OCI-LY1 (cell line): ENCODE measurements around the gene PDCL2.

Experiments
- CTCF ChIP-seq: fragments of 200-600 bp; sonication (generic), shearing (Covaris generic); IDR thresholded peaks from 2 replicates; pipeline ENCODE4 v1.5.1; 2017; ENCODE audit warnings: mild to moderate bottlenecking, antibody characterized with exemption, low read length, moderate library complexity, mixed read lengths
- EZH2 ChIP-seq: fragments of 200-600 bp; sonication (generic), shearing (Covaris generic); IDR thresholded peaks from 2 replicates; pipeline ENCODE4 v1.8.0; 2017; ENCODE audit warnings: borderline replicate concordance, mixed run types, mild to moderate bottlenecking, antibody characterized with exemption, low read length, moderate library complexity, mixed read lengths

DNA sequence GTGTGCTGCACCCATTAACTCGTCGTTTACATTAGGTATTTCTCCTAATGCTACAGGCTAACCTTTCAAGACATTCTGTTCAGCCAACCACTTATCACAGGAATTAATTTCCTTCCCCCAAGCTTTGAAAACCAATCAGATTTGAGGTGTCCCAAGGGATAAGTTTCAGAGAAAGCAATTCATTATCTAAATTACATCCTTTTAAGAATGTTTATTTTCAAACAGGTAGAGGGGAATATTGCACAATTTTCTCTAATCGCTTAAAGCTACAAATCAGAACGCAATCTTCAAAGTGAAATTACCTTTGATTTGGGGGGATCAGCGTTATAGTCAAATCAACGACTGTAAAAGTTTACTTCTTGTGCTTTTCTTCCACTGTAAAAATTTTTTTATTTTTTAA lies 46.9 kb downstream of the PDCL2 start:
- TF ChIP-seq CTCF (no peak), EZH2 (no peak)
